ENCODE measurements around the gene FMN1.
A peak's percentile ranks its signal among the peaks of the same experiment; 100 is the strongest.

DNA sequence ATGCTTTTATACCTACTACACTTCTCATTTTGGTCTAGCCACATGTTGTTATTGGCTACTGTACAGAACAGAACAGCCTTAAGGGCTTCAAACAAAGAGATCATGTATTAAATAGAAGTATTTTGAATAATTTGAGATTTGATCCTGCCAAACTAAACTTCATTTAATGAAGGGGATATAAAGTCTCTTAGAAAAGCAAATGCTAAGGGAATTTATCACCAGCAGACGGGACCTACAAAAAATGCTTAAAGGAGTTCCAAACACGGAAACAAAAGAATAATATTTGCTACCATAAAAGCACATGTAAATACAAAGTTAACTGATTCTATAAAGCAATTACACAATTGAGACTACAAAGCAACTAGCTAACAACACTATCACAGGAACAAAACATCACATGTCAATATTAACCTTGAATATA, 23.6 kb upstream of the FMN1 start:
- TF ChIP-seq, protein P1, sequence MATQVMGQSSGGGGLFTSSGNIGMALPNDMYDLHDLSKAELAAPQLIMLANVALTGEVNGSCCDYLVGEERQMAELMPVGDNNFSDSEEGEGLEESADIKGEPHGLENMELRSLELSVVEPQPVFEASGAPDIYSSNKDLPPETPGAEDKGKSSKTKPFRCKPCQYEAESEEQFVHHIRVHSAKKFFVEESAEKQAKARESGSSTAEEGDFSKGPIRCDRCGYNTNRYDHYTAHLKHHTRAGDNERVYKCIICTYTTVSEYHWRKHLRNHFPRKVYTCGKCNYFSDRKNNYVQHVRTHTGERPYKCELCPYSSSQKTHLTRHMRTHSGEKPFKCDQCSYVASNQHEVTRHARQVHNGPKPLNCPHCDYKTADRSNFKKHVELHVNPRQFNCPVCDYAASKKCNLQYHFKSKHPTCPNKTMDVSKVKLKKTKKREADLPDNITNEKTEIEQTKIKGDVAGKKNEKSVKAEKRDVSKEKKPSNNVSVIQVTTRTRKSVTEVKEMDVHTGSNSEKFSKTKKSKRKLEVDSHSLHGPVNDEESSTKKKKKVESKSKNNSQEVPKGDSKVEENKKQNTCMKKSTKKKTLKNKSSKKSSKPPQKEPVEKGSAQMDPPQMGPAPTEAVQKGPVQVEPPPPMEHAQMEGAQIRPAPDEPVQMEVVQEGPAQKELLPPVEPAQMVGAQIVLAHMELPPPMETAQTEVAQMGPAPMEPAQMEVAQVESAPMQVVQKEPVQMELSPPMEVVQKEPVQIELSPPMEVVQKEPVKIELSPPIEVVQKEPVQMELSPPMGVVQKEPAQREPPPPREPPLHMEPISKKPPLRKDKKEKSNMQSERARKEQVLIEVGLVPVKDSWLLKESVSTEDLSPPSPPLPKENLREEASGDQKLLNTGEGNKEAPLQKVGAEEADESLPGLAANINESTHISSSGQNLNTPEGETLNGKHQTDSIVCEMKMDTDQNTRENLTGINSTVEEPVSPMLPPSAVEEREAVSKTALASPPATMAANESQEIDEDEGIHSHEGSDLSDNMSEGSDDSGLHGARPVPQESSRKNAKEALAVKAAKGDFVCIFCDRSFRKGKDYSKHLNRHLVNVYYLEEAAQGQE (IDR thresholded peaks at IDR 0.05; ENCODE audit: insufficient read depth in 1 of 2, low read depth in 2 of 2, low read length in 1 of 2): no peak
- TF ChIP-seq, protein P2, sequence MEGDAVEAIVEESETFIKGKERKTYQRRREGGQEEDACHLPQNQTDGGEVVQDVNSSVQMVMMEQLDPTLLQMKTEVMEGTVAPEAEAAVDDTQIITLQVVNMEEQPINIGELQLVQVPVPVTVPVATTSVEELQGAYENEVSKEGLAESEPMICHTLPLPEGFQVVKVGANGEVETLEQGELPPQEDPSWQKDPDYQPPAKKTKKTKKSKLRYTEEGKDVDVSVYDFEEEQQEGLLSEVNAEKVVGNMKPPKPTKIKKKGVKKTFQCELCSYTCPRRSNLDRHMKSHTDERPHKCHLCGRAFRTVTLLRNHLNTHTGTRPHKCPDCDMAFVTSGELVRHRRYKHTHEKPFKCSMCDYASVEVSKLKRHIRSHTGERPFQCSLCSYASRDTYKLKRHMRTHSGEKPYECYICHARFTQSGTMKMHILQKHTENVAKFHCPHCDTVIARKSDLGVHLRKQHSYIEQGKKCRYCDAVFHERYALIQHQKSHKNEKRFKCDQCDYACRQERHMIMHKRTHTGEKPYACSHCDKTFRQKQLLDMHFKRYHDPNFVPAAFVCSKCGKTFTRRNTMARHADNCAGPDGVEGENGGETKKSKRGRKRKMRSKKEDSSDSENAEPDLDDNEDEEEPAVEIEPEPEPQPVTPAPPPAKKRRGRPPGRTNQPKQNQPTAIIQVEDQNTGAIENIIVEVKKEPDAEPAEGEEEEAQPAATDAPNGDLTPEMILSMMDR (IDR thresholded peaks at IDR 0.05): no peak
- no peak for TF ChIP-seq POLR2AphosphoS5 (IDR thresholded peaks at IDR 0.05; ENCODE audit: low read depth, low read length)
- peak; percentile 70 for TF ChIP-seq TCF7L2 (IDR thresholded peaks at IDR 0.05; ENCODE audit: low read depth, low read length)
